ENCODE measurements around the gene SAMD10.
"Not testable (repeated sequence)": the region's sequence is repeated elsewhere in the genome, so short reads cannot be mapped to it uniquely, and the experiment has no call there.

DNA sequence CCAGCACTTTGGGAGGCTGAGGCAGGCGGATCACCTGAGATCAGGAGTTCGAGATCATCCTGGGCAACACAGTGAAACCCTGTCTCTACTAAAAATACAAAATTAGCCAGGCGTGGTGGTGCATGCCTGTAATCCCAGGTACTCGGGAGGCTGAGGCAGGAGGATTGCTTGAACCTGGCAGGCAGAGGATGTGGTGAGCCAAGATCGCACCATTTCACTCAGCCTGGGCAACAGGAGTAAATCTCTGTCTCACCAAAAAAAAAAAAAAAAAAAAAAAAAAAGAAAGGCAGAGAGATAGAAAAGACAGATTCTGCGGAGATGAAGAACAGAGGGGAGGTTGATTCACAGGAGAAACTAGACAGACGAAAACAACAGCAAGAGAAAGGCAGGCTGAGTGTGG lies 2.9 kb downstream of the SAMD10 start:
- not testable (repeated sequence) for TF ChIP-seq CTCF (conservative IDR thresholded peaks at IDR 0.05; ENCODE audit: low read length); EZH2phosphoT487 (IDR thresholded peaks at IDR 0.05; ENCODE audit: borderline replicate concordance)

All from Loucy (cell line).